Measurements from ENCODE around the gene ACAP2.

GRCh38 chr3:195271410-195272243, 171.2 kb downstream of the ACAP2 start:
- TF ChIP-seq CTCF (IDR thresholded peaks at IDR 0.05; ENCODE audit: insufficient read depth, low read depth, low read length) (peak; percentile 67), EZH2 (IDR thresholded peaks at IDR 0.05; ENCODE audit: insufficient read depth, low read length) (no peak)
